Activated T-cell treated with anti-CD3 and anti-CD28 coated beads for 48 hours (primary cell): ENCODE data around the gene UVRAG.
A peak's percentile ranks its signal among the peaks of the same experiment; 100 is the strongest.

ENCODE experiments used
- DNase-seq: peaks from one replicate; pipeline ENCODE4 v3.0.0-alpha.2; 2020; ENCODE audit warnings: low read depth

UVRAG gene

GRCh38 chr11:75784085-75784478 lies 30.9 kb upstream of the UVRAG start:
- DNase-seq = no peak

- DNase-seq = no peak
These were observed 30.5 kb upstream of the UVRAG start for GRCh38 chr11:75784506-75784905.

GRCh38 chr11:75785187-75785586 lies 29.8 kb upstream of the UVRAG start:
- no peak for DNase-seq

- no peak for DNase-seq
These were observed 28.8 kb upstream of the UVRAG start for GRCh38 chr11:75786101-75786736.

GRCh38 chr11:75789521-75789920 lies 25.5 kb upstream of the UVRAG start:
- no peak for DNase-seq

GRCh38 chr11:75790986-75791385 lies 24.0 kb upstream of the UVRAG start:
- DNase-seq = no peak

GRCh38 chr11:75792127-75792731 lies 22.8 kb upstream of the UVRAG start:
- no peak for DNase-seq

- no peak for DNase-seq
These were observed 21.8 kb upstream of the UVRAG start for GRCh38 chr11:75792997-75793800.

- DNase-seq = no peak
These were observed 21.0 kb upstream of the UVRAG start for GRCh38 chr11:75793966-75794365.

- no peak for DNase-seq
These were observed 19.5 kb upstream of the UVRAG start for GRCh38 chr11:75795276-75796090.

GRCh38 chr11:75796091-75796435 lies 18.9 kb upstream of the UVRAG start:
- DNase-seq = no peak

GRCh38 chr11:75797116-75797515 lies 17.9 kb upstream of the UVRAG start:
- DNase-seq = no peak

GRCh38 chr11:75797792-75798191 lies 17.2 kb upstream of the UVRAG start:
- DNase-seq = no peak

GRCh38 chr11:75800136-75800675 lies 14.8 kb upstream of the UVRAG start:
- DNase-seq = no peak

- no peak for DNase-seq
These were observed 14.2 kb upstream of the UVRAG start for GRCh38 chr11:75800728-75801361.

- no peak for DNase-seq
These were observed 13.5 kb upstream of the UVRAG start for GRCh38 chr11:75801362-75802020.

- no peak for DNase-seq
These were observed 12.7 kb upstream of the UVRAG start for GRCh38 chr11:75802021-75802912.

GRCh38 chr11:75802913-75803820 lies 11.8 kb upstream of the UVRAG start:
- DNase-seq = peak; percentile 41

- no peak for DNase-seq
These were observed 5.9 kb upstream of the UVRAG start for GRCh38 chr11:75809111-75809510.
